Testis (tissue), 3 donors: ENCODE results near the gene MNT. TPM values are rescaled to one million over a fixed set of nuclear protein-coding genes. Genes with fewer than 3 reads are reported as not detected.
A peak's percentile ranks its signal among the peaks of the same experiment; 100 is the strongest.

Experiments used
- DNase-seq: peaks from one replicate; pipeline ENCODE4 v3.0.0-alpha.2; 2019
- H3K27ac ChIP-seq, 2 donors: fragments of 200-600 bp; sonication (generic); one replicate each; pipeline ENCODE4 v1.5.1; 2019
- H3K27me3 ChIP-seq: fragments of 200-600 bp; sonication (generic); one replicate; pipeline ENCODE4 v1.5.1; 2019
- H3K36me3 ChIP-seq: fragments of 200-600 bp; sonication (generic); one replicate; pipeline ENCODE4 v1.5.1; 2017; ENCODE audit warnings: low read depth; ENCODE audit errors: missing control alignments
- H3K4me1 ChIP-seq: fragments of 200-600 bp; sonication (generic); one replicate; pipeline ENCODE4 v1.5.1; 2019
- H3K4me3 ChIP-seq, 2 donors: fragments of 200-600 bp; sonication (generic); one replicate each; pipeline ENCODE4 v1.5.1; 2017 to 2019
- H3K9me3 ChIP-seq: fragments of 200-600 bp; sonication (generic); one replicate; pipeline ENCODE4 v1.5.1; 2017
- CTCF ChIP-seq, 3 experiments: fragments of 450-650 bp in 2 of 3; fragments of 200-600 bp in 1 of 3; sonication (generic) in 1 of 3; IDR thresholded peaks; one replicate each; pipeline ENCODE4 v1.5.1; 2016 to 2019; ENCODE audit warnings: antibody characterized with exemption in 3 of 3, mild to moderate bottlenecking in 2 of 3, moderate library complexity in 1 of 3
- POLR2A ChIP-seq: fragments of 450-650 bp; IDR thresholded peaks from one replicate; pipeline ENCODE4 v1.6.1; 2017; ENCODE audit warnings: antibody characterized with exemption, mild to moderate bottlenecking, moderate library complexity
- WGBS, 2 donors: methylation state at CpG; one replicate each; pipeline ENCODE4 v1.1.5; 2018; 5-methylcytosine and 5-hydroxymethylcytosine counted together
- intact Hi-C: fragments of 100-400 bp; cut with DNase I; formaldehyde crosslinking; loops from one replicate; pipeline ENCODE4 v1.15.1; 2023; ENCODE audit warnings: low total_unique reads
- polyA plus RNA-seq: library from polyadenylated mRNA; stranded (reverse); fragments of 350-450 nt; fragmentation: Illumina TruSeq; extraction: RNeasy Lipid Tissue Mini Kit (QIAGEN cat#74804); gene quantifications from one replicate; pipeline ENCODE4 v1.2.3, GENCODE V29; 2014; ENCODE audit warnings: low read depth, low replicate concordance; ENCODE audit not compliant: insufficient read depth
- total RNA-seq, 2 donors: library from RNA; depleted of rRNA; stranded (reverse); fragments of >200 nt; gene quantifications; one replicate each; pipeline ENCODE4 v1.2.3, GENCODE V29; 2016

Gene MNT
- total and polyA plus RNA-seq, 3 donors from 2014 or later: 27.9 to 67.7 (median 46.3) TPM

- intact Hi-C loops: no loop called here
These were observed 27.1 kb upstream of the MNT start for GRCh38 chr17:2427910-2428309.

GRCh38 chr17:2427215-2427614 is 26.4 kb upstream of the MNT start:
- Histone ChIP-seq H3K4me3 (no peak overlapping the region), H3K9me3 (no peaks in the 10 kb centered on the region), H3K27ac (peak overlapping the region; percentile 54 to 55), H3K27me3 (no peaks in the 10 kb centered on the region), H3K36me3 (no peaks in the 10 kb centered on the region), H3K4me1 (peaks cover 4% of the 10 kb centered on the region)
- intact Hi-C loops: no loop called here
- DNase-seq: no peak
- WGBS, 2 donors: 35 to 46% methylated on average over 2 of the region's 2 CpGs
- no peak for TF ChIP-seq CTCF (IDR thresholded peaks at IDR 0.05)
- no peak for TF ChIP-seq POLR2A

More at GRCh38 chr17:2427910-2428309, 27.1 kb upstream of the MNT start:
- no peaks in the 10 kb centered on the region for H3K9me3 ChIP-seq
- TF ChIP-seq CTCF (IDR thresholded peaks at IDR 0.05): no peak
- TF ChIP-seq POLR2A: no peak
- H3K4me3 ChIP-seq: no peak overlapping the region
- H3K36me3 ChIP-seq: no peaks in the 10 kb centered on the region
- DNase-seq: no peak
- 68 to 80% methylated on average over 1 of the region's 1 CpG for WGBS, 2 donors
- peaks cover 1% of the 10 kb centered on the region for H3K4me1 ChIP-seq
- H3K27ac ChIP-seq: peak overlapping the region; percentile 41 to 46
- no peaks in the 10 kb centered on the region for H3K27me3 ChIP-seq

GRCh38 chr17:2423271-2423670 is 22.4 kb upstream of the MNT start:
- no peak for TF ChIP-seq POLR2A
- no peak for TF ChIP-seq CTCF (IDR thresholded peaks at IDR 0.05)
- Histone ChIP-seq H3K4me3 (no peak overlapping the region), H3K27ac (peak overlapping the region in 1 of 2 donors; percentile 2), H3K4me1 (peaks cover 39% of the 10 kb centered on the region), H3K9me3 (no peaks in the 10 kb centered on the region), H3K27me3 (no peaks in the 10 kb centered on the region), H3K36me3 (no peaks in the 10 kb centered on the region)
- peak; percentile 79 for DNase-seq
- intact Hi-C loops: no loop called here
- 51 to 71% methylated on average over 6 of the region's 6 CpGs for WGBS, 2 donors

- peak; percentile 72 for DNase-seq
- H3K4me1 ChIP-seq: peaks cover 43% of the 10 kb centered on the region
- no peaks in the 10 kb centered on the region for H3K36me3 ChIP-seq
- TF ChIP-seq CTCF (IDR thresholded peaks at IDR 0.05) (no peak), POLR2A (no peak)
- intact Hi-C loops: no loop called here
- no peaks in the 10 kb centered on the region for H3K9me3 ChIP-seq
- no peaks in the 10 kb centered on the region for H3K27me3 ChIP-seq
- H3K27ac ChIP-seq: peak overlapping the region; percentile 56 to 76
- H3K4me3 ChIP-seq: no peak overlapping the region
- 34 to 53% methylated on average over 27 of the region's 27 CpGs for WGBS, 2 donors
These were observed 20.7 kb upstream of the MNT start for GRCh38 chr17:2421315-2422147.
